IMR-90 (cell line): Measurements from ENCODE around the gene MPST. TPM values are rescaled to one million over a fixed set of nuclear protein-coding genes. Genes with fewer than 3 reads are reported as not detected.

Experiments
- ATAC-seq: fragments of 200-7000 bp; cut with Tn5 transposase; 2 replicates; pipeline ENCODE4 v1.9.1; 2020; ENCODE audit warnings: low read depth, mild to moderate bottlenecking, moderate library complexity
- BruUV-seq: library from RNA; stranded (reverse); fragments of 400-500 nt; replicated peaks from 2 replicates; lab custom pipeline; 2021; lab: Mats Ljungman, UMichigan
- CTCF ChIA-PET: fragments of 300-600 bp; formaldehyde crosslinking; extraction: SDS; loops from one replicate; lab custom pipeline; 2021; ENCODE audit warnings: antibody characterized with exemption; lab: Yijun Ruan, JAX
- POLR2A ChIA-PET: fragments of 300-600 bp; sonication (Branson Sonifier 250); formaldehyde crosslinking; loops from one replicate; lab custom pipeline; 2022; ENCODE audit warnings: antibody characterized with exemption; ENCODE audit not compliant: unreplicated experiment; lab: Charles Lee
- DNase-seq: peaks from one replicate; pipeline ENCODE4 v3.0.0; 2013
- H2AFZ ChIP-seq: replicated peaks from 2 replicates; pipeline ENCODE3; 2013; ENCODE audit warnings: low read length, mild to moderate bottlenecking; ENCODE audit not compliant: poor library complexity
- H2AK5ac ChIP-seq: 2 replicates; pipeline ENCODE4 v1.6.1; 2013; ENCODE audit warnings: low read depth, low read length, inconsistent platforms
- H2AK9ac ChIP-seq: replicated peaks from 2 replicates; pipeline ENCODE3; 2013; ENCODE audit warnings: mild to moderate bottlenecking, low read depth, low read length, moderate library complexity; ENCODE audit not compliant: poor library complexity
- H2BK120ac ChIP-seq: 2 replicates; pipeline ENCODE4 v1.6.1; 2013; ENCODE audit warnings: low read depth, low read length, inconsistent platforms
- H2BK15ac ChIP-seq: 3 replicates; pipeline ENCODE4 v1.6.1; 2013; ENCODE audit warnings: low read depth, low read length, inconsistent platforms
- H2BK20ac ChIP-seq: 2 replicates; pipeline ENCODE4 v1.6.1; 2013; ENCODE audit warnings: low read depth, mild to moderate bottlenecking, inconsistent platforms, low read length, moderate library complexity
- H2BK5ac ChIP-seq: 2 replicates; pipeline ENCODE4 v1.6.1; 2013; ENCODE audit warnings: mild to moderate bottlenecking, low read depth, low read length, inconsistent platforms; ENCODE audit not compliant: poor library complexity, severe bottlenecking
- H3K14ac ChIP-seq: replicated peaks from 2 replicates; pipeline ENCODE4 v1.6.1; 2013; ENCODE audit warnings: low read depth, low read length, inconsistent platforms
- H3K18ac ChIP-seq: 2 replicates; pipeline ENCODE4 v1.6.1; 2013; ENCODE audit warnings: low read depth, low read length, control low read depth
- H3K23ac ChIP-seq: 2 replicates; pipeline ENCODE4 v1.6.1; 2013; ENCODE audit warnings: low read depth, low read length, inconsistent platforms
- H3K27ac ChIP-seq: 2 replicates; pipeline ENCODE4 v1.5.1; 2013; ENCODE audit warnings: mild to moderate bottlenecking, control low read depth, low read length; ENCODE audit not compliant: insufficient read depth
- H3K27me3 ChIP-seq: 2 replicates; pipeline ENCODE4 v1.6.1; 2013; ENCODE audit warnings: low read length; ENCODE audit not compliant: control insufficient read depth, insufficient read depth
- H3K36me3 ChIP-seq: 2 replicates; pipeline ENCODE4 v1.6.1; 2013; ENCODE audit warnings: low read length, mixed read lengths; ENCODE audit not compliant: control insufficient read depth, insufficient read depth
- H3K4ac ChIP-seq: 2 replicates; pipeline ENCODE4 v1.6.1; 2013; ENCODE audit warnings: low read depth, low read length, inconsistent platforms
- H3K4me1 ChIP-seq: 2 replicates; pipeline ENCODE4 v1.6.1; 2013; ENCODE audit warnings: low read length, mixed read lengths; ENCODE audit not compliant: control insufficient read depth, insufficient read depth
- H3K4me2 ChIP-seq: 2 replicates; pipeline ENCODE4 v1.6.1; 2013; ENCODE audit warnings: low read depth, mild to moderate bottlenecking, control low read depth, low read length, moderate library complexity
- H3K4me3 ChIP-seq: 2 replicates; pipeline ENCODE4 v1.5.1; 2013; ENCODE audit warnings: low read depth, mild to moderate bottlenecking, control low read depth, low read length, moderate library complexity; ENCODE audit not compliant: insufficient read depth
- H3K56ac ChIP-seq: 2 replicates; pipeline ENCODE4 v1.6.1; 2013; ENCODE audit warnings: low read length, inconsistent platforms; ENCODE audit not compliant: insufficient read depth; ENCODE audit errors: extremely low read depth
- H3K79me1 ChIP-seq, 2 experiments: 2 replicates each; pipeline ENCODE4 v1.6.1; 2013; ENCODE audit warnings: low read length in 2 of 2, inconsistent platforms in 1 of 2, low read depth in 1 of 2
- H3K9ac ChIP-seq: 2 replicates; pipeline ENCODE4 v1.6.1; 2013; ENCODE audit warnings: low read depth, low read length, control low read depth
- H3K9me1 ChIP-seq: 2 replicates; pipeline ENCODE4 v1.6.1; 2013; ENCODE audit warnings: low read length, inconsistent platforms; ENCODE audit not compliant: insufficient read depth
- H3K9me3 ChIP-seq: 2 replicates; pipeline ENCODE4 v1.6.1; 2013; ENCODE audit warnings: low read length; ENCODE audit not compliant: control insufficient read depth, insufficient read depth
- H4K20me1 ChIP-seq: 2 replicates; pipeline ENCODE4 v1.6.1; 2013; ENCODE audit warnings: low read length, inconsistent platforms; ENCODE audit not compliant: insufficient read depth
- H4K5ac ChIP-seq: 2 replicates; pipeline ENCODE4 v1.6.1; 2013; ENCODE audit warnings: mild to moderate bottlenecking, low read depth, low read length, control low read depth
- H4K8ac ChIP-seq, 2 experiments: 2 replicates each; pipeline ENCODE4 v1.6.1; 2013; ENCODE audit warnings: low read depth in 2 of 2, low read length in 2 of 2, control low read depth in 1 of 2, inconsistent platforms in 1 of 2
- H4K91ac ChIP-seq: 2 replicates; pipeline ENCODE4 v1.6.1; 2013; ENCODE audit warnings: low read depth, low read length, inconsistent platforms; ENCODE audit not compliant: insufficient read depth
- MAFK ChIP-seq: IDR thresholded peaks from 2 replicates; pipeline ENCODE4 v1.6.1; 2012; ENCODE audit warnings: low read depth, low read length, improper control_type of control experiment
- RCOR1 ChIP-seq: IDR thresholded peaks from 2 replicates; pipeline ENCODE4 v1.6.1; 2012; ENCODE audit warnings: mild to moderate bottlenecking, low read length, improper control_type of control experiment; ENCODE audit not compliant: insufficient replicate concordance
- RFX5 ChIP-seq: IDR thresholded peaks from 2 replicates; pipeline ENCODE4 v1.8.0; 2012; ENCODE audit warnings: low read depth, mild to moderate bottlenecking, low read length, moderate library complexity
- WGBS, 2 experiments: methylation state at CpG; one replicate each; pipeline versions ENCODE4 v1.1.5 to v1.1.7; 2013; ENCODE audit warnings: missing lambda C conversion rate in 2 of 2; ENCODE audit not compliant: insufficient read length in 1 of 2; ENCODE audit errors: extremely low coverage in 2 of 2; 5-methylcytosine and 5-hydroxymethylcytosine counted together
- dilution Hi-C: fragments of 300-500 bp; cut with HindIII; formaldehyde crosslinking; loops from one replicate; pipeline ENCODE4 v1.14.3; 2018; ENCODE audit warnings: low sequenced_read_pairs; ENCODE audit not compliant: unreplicated experiment
- in situ Hi-C: fragments of 300-500 bp; cut with MboI; formaldehyde crosslinking; loops from 3 replicates; pipeline ENCODE4 v1.14.3; 2019; ENCODE audit warnings: low sequenced_read_pairs, inconsistent platforms, mixed read lengths
- intact Hi-C: fragments of 100-400 bp; cut with micrococcal nuclease; formaldehyde crosslinking; loops from 2 replicates; pipeline ENCODE4 v1.10.0; 2022
- polyA plus RNA-seq, 3 experiments: library from polyadenylated mRNA; depleted of rRNA; stranded (reverse); fragments of >200 nt; gene quantifications; 2 replicates each; pipeline ENCODE4 v1.2.3, GENCODE V29; 2012; ENCODE audit warnings: low replicate concordance in 1 of 3
- total RNA-seq: library from RNA; depleted of rRNA; stranded (reverse); fragments of >200 nt; gene quantifications from 2 replicates; pipeline ENCODE4 v1.2.3, GENCODE V29; 2012
- TF ChIP-seq, protein P1 (sequence below): conservative IDR thresholded peaks from 2 replicates; pipeline ENCODE4 v1.5.1; 2012; ENCODE audit warnings: mild to moderate bottlenecking, low read depth, low read length, improper control_type of control experiment

The MPST gene
- total and polyA plus RNA-seq, 2 of the 4 experiments (the other 2 are of a cell fraction): 19.2 to 43.0 TPM

DNA sequence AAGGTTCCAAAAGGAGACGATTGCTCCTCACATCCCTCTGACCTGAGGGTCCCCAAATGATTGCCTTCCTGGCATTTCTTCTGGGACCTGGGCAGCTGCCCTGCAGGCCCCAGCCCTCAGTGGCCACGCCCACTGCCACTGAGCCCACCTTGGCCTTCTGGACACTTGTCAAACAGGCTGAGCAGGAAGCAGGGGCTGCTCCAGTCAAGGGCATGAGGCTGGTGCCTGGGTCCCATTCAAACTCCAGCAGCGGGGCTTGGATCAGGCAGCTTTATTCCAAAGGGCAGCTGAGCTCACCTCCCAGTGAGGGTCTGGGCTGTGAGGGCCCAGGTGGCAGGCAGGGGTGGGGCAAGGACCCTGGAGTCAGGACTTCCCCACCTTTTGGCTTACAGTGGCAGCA, 45.6 kb downstream of the MPST start:
- CTCF ChIA-PET: no interaction called here
- dilution Hi-C loops: no loop called here
- no peak overlapping the region for H2BK120ac ChIP-seq

More for the DNA sequence above, 45.6 kb downstream of the MPST start:
- no peak overlapping the region for H3K27ac ChIP-seq
- no peaks in the 10 kb centered on the region for H3K9me1 ChIP-seq
- no peak overlapping the region for H3K4me3 ChIP-seq
- H2AK5ac ChIP-seq: no peak overlapping the region
- H2AK9ac ChIP-seq: no peak overlapping the region
- H3K56ac ChIP-seq: no peak overlapping the region
- in situ Hi-C loops (no loop called here), intact Hi-C loops (no loop called here)
- no peak overlapping the region for H2BK15ac ChIP-seq
- no peak overlapping the region for H3K18ac ChIP-seq
- H3K23ac ChIP-seq: no peak overlapping the region
- H3K4ac ChIP-seq: no peak overlapping the region
- peaks cover 2% of the 10 kb centered on the region for H3K36me3 ChIP-seq
- H3K14ac ChIP-seq: no peak overlapping the region
- no peak overlapping the region for H4K8ac ChIP-seq
- no peak for DNase-seq
- no peak overlapping the region for H2AFZ ChIP-seq
- no peak overlapping the region for H3K9ac ChIP-seq
- H4K91ac ChIP-seq: no peak overlapping the region
- no peaks in the 10 kb centered on the region for H4K20me1 ChIP-seq
- H3K9me3 ChIP-seq: no peaks in the 10 kb centered on the region
- no peak overlapping the region for H2BK5ac ChIP-seq
- no peak overlapping the region for H2BK20ac ChIP-seq
- H3K4me2 ChIP-seq: no peak overlapping the region
- no peak for ATAC-seq
- H3K4me1 ChIP-seq: no peaks in the 10 kb centered on the region
- H3K79me1 ChIP-seq: no peaks in the 10 kb centered on the region
- no peak overlapping the region for H4K5ac ChIP-seq
- TF ChIP-seq MAFK (no peak), RCOR1 (no peak), RFX5 (no peak)
- TF ChIP-seq, protein P1, sequence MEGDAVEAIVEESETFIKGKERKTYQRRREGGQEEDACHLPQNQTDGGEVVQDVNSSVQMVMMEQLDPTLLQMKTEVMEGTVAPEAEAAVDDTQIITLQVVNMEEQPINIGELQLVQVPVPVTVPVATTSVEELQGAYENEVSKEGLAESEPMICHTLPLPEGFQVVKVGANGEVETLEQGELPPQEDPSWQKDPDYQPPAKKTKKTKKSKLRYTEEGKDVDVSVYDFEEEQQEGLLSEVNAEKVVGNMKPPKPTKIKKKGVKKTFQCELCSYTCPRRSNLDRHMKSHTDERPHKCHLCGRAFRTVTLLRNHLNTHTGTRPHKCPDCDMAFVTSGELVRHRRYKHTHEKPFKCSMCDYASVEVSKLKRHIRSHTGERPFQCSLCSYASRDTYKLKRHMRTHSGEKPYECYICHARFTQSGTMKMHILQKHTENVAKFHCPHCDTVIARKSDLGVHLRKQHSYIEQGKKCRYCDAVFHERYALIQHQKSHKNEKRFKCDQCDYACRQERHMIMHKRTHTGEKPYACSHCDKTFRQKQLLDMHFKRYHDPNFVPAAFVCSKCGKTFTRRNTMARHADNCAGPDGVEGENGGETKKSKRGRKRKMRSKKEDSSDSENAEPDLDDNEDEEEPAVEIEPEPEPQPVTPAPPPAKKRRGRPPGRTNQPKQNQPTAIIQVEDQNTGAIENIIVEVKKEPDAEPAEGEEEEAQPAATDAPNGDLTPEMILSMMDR: no peak
- 62% methylated on average over 2 of the region's 3 CpGs; no CpG with 5 or more reads in 1 of the 2 experiments for WGBS, 2 experiments
- BruUV-seq: no TSS peak
- H3K27me3 ChIP-seq: peaks cover 20% of the 10 kb centered on the region
- POLR2A ChIA-PET: no interaction called here
